GM23248 (cell line): ENCODE results near the gene CCDC85C. TPM values are rescaled to one million over a fixed set of nuclear protein-coding genes. Genes with fewer than 3 reads are reported as not detected.

ENCODE experiments used
- DNase-seq: peaks from one replicate; pipeline ENCODE4 v3.0.0-alpha.2; 2015
- H2AFZ ChIP-seq: fragments of 200-600 bp; sonication (generic); 2 replicates; pipeline ENCODE4 v1.6.1; 2016; ENCODE audit warnings: antibody characterized with exemption
- H3F3A ChIP-seq: fragments of 200-600 bp; sonication (generic); 2 replicates; pipeline ENCODE4 v1.6.1; 2016; ENCODE audit warnings: mild to moderate bottlenecking, antibody characterized with exemption, mixed run types; ENCODE audit not compliant: insufficient read depth
- H3K27ac ChIP-seq: fragments of 200-600 bp; sonication (generic); 2 replicates; pipeline ENCODE4 v1.5.1; 2016; ENCODE audit warnings: mild to moderate bottlenecking
- H3K27me3 ChIP-seq: fragments of 200-600 bp; sonication (generic); replicated peaks from 2 replicates; pipeline ENCODE4 v1.6.1; 2016; ENCODE audit warnings: mild to moderate bottlenecking; ENCODE audit not compliant: insufficient read depth
- H3K36me3 ChIP-seq: fragments of 200-600 bp; sonication (generic); 2 replicates; pipeline ENCODE4 v1.6.1; 2016; ENCODE audit warnings: low read depth, mild to moderate bottlenecking
- H3K4me1 ChIP-seq: fragments of 200-600 bp; sonication (generic); 2 replicates; pipeline ENCODE4 v1.6.1; 2016; ENCODE audit warnings: mild to moderate bottlenecking; ENCODE audit not compliant: insufficient read depth
- H3K4me2 ChIP-seq: fragments of 200-600 bp; sonication (generic); one replicate; pipeline ENCODE4 v1.6.1; 2016; ENCODE audit warnings: mild to moderate bottlenecking; ENCODE audit not compliant: unreplicated experiment
- H3K4me3 ChIP-seq: fragments of 200-600 bp; sonication (generic); 2 replicates; pipeline ENCODE4 v1.5.1; 2016; ENCODE audit warnings: mild to moderate bottlenecking
- H3K79me2 ChIP-seq: fragments of 200-600 bp; sonication (generic); 2 replicates; pipeline ENCODE4 v1.6.1; 2016; ENCODE audit warnings: mild to moderate bottlenecking; ENCODE audit not compliant: insufficient read depth
- H3K9ac ChIP-seq: fragments of 200-600 bp; sonication (generic); 2 replicates; pipeline ENCODE4 v1.6.1; 2016; ENCODE audit warnings: mild to moderate bottlenecking
- H3K9me2 ChIP-seq: fragments of 200-600 bp; sonication (generic); 2 replicates; pipeline ENCODE4 v1.6.1; 2016; ENCODE audit warnings: mixed run types, mild to moderate bottlenecking, moderate library complexity; ENCODE audit not compliant: insufficient read depth
- H3K9me3 ChIP-seq: fragments of 200-600 bp; sonication (generic); one replicate; pipeline ENCODE4 v1.6.1; 2017; ENCODE audit warnings: low read depth
- H4K20me1 ChIP-seq: fragments of 200-600 bp; sonication (generic); 2 replicates; pipeline ENCODE4 v1.6.0; 2016; ENCODE audit not compliant: insufficient read depth
- EZH2 ChIP-seq: fragments of 200-600 bp; sonication (generic); IDR thresholded peaks from 2 replicates; pipeline ENCODE4 v1.6.1; 2018; ENCODE audit warnings: antibody characterized with exemption, mild to moderate bottlenecking; ENCODE audit not compliant: insufficient read depth, poor library complexity, severe bottlenecking
- EZH2phosphoT487 ChIP-seq: fragments of 200-600 bp; sonication (generic); IDR thresholded peaks from 2 replicates; pipeline ENCODE4 v1.6.1; 2018; ENCODE audit warnings: antibody characterized with exemption, moderate library complexity, mild to moderate bottlenecking, low read depth; ENCODE audit not compliant: insufficient read depth
- WGBS, 2 experiments: methylation state at CpG; one replicate each; pipeline ENCODE4 v1.1.6; 2015 to 2017; ENCODE audit warnings: low lambda C conversion rate in 2 of 2, low coverage in 1 of 2; ENCODE audit errors: missing lambda C conversion rate in 2 of 2; 5-methylcytosine and 5-hydroxymethylcytosine counted together
- in situ Hi-C: fragments of 300-500 bp; cut with MboI; formaldehyde crosslinking; loops from 2 replicates; pipeline ENCODE4 v1.15.0; 2020
- polyA plus RNA-seq: library from polyadenylated mRNA; unstranded; fragments of >200 nt; fragmentation: Nextera tagmentation; extraction: Ambion mirVana; gene quantifications from 2 replicates; pipeline ENCODE4 v1.2.1, GENCODE V29; 2016
- total RNA-seq: library from RNA; depleted of rRNA; stranded (reverse); fragments of >200 nt; shearing (Covaris generic); gene quantifications from 2 replicates; pipeline ENCODE4 v1.2.3, GENCODE V29; 2014

CCDC85C gene
- total and polyA plus RNA-seq, 2 experiments from 2014 or later: 0.68 to 11.0 TPM

DNA sequence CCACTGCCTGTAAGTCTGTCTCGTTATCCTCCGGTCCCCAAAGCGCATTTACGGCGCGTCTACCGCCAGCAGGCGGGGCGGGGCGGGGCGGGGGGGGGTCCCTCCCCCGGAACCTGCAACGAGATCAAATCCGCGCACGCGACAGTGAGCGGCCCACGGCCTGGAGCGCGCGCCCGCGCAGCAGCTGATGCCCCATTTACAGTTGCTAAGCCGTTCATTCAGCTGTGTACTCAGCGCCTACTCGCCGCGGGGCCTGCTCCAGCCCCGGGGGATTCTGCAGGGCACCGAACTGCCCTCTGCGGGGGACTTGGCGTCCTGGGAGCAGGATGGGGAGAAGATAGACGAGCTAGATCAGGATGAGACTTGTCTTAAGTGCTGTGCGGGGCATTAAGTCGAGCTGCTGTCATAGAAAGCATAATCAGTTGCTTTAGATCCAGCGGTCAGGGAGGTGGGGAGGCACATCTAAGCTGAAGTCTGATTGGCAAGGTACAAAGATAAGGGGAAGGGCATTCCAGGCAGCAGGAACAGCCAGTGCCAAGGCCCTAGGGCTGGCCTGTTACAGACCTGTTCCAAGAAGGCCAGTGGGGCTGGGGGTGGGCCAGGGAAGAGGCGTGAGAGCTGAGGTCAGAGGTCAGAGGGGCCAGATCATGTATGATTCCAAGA lies 1.4 kb upstream of the CCDC85C start:
- Histone ChIP-seq H3K27ac (peak overlapping the region; percentile 48), H3K4me3 (peak overlapping the region; percentile 90), H3K9me2 (no peaks in the 10 kb centered on the region), H4K20me1 (no peaks in the 10 kb centered on the region), H3K9me3 (no peaks in the 10 kb centered on the region), H3K4me2 (peak overlapping the region; percentile 86), H2AFZ (peak overlapping the region; percentile 87), H3K79me2 (peaks cover 12% of the 10 kb centered on the region), H3K4me1 (peaks cover 12% of the 10 kb centered on the region), H3K9ac (peak overlapping the region; percentile 80), H3K36me3 (no peaks in the 10 kb centered on the region), H3F3A (no peaks in the 10 kb centered on the region), H3K27me3 (no peaks in the 10 kb centered on the region)
- no peak for TF ChIP-seq EZH2
- TF ChIP-seq EZH2phosphoT487: no peak
- 5 to 11% methylated on average over 23 to 38 of the region's 38 CpGs for WGBS, 2 experiments
- peak; percentile 82 for DNase-seq
- in situ Hi-C loops: no loop called here

DNA sequence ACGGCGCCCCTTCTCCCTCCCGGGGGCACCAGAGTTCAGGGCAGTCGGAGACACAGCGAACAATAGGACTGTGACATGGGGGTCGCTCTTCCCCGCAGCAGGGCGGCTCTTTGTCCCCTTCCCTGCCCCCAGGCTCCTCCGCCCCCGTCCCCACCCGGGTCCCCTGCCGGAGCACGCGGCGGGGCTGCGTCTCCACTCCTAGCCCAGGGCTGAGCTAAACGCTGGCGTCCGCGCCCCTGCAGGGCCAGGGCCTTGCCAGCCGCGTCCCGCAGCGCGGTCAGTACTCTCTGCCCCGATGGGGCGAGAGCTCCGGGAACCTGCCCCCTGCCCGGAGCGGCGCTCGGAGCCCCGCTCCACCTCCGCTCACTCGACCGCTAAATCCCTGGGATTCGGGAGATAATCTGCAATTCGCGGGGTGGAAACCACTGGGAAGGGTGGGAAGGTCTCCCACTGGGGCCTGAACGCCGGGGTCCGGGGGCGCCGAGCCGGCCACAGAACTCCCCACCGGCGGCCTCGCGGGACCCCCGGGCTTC lies 825 bp upstream of the CCDC85C start:
- no peaks in the 10 kb centered on the region for H3K9me2 ChIP-seq
- H2AFZ ChIP-seq: peak overlapping the region; percentile 87
- 0% methylated on average over 37 to 43 of the region's 50 CpGs for WGBS, 2 experiments
- peak overlapping the region; percentile 86 for H3K4me2 ChIP-seq
- H3K4me3 ChIP-seq: peak overlapping the region; percentile 90
- peak overlapping the region; percentile 80 for H3K9ac ChIP-seq
- no peaks in the 10 kb centered on the region for H3K36me3 ChIP-seq
- H3F3A ChIP-seq: no peaks in the 10 kb centered on the region
- DNase-seq: peak; percentile 77
- in situ Hi-C loops: no loop called here
- H3K9me3 ChIP-seq: no peaks in the 10 kb centered on the region
- H3K27ac ChIP-seq: peak overlapping the region; percentile 48
- H3K4me1 ChIP-seq: peaks cover 12% of the 10 kb centered on the region
- no peaks in the 10 kb centered on the region for H4K20me1 ChIP-seq
- peaks cover 18% of the 10 kb centered on the region for H3K79me2 ChIP-seq
- H3K27me3 ChIP-seq: no peaks in the 10 kb centered on the region
- no peak for TF ChIP-seq EZH2phosphoT487
- TF ChIP-seq EZH2: no peak

DNA sequence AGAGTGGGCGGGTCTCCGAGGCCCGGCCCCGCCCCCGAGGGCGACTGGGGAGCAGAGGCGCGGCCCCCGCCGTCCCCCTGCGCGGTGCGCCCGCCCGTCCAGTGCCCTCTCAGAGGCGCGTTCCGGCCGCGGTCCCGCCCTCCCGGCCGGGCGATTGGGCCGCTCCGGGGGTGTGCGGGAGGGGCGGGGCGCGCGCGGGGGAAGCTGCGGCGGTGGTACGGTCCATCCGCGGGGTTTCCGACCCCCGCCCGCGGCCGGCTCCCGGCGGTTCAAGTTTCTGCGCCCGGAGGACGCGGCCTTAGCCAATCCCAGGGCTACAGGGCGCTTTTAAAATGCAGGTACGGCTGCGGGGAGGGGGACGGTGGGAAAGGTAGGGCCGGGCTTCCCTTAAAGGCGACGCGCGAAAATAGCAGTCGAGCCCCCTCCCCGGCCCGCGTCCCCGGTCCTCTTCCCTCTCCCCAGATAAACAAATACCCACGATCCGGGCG lies 315 bp upstream of the CCDC85C start:
- 0 to 5% methylated on average over 8 to 19 of the region's 65 CpGs for WGBS, 2 experiments
- H3K36me3 ChIP-seq: no peaks in the 10 kb centered on the region
- in situ Hi-C loops: no loop called here
- H3K4me2 ChIP-seq: peak overlapping the region; percentile 86
- H3K9me2 ChIP-seq: no peaks in the 10 kb centered on the region
- peak overlapping the region; percentile 90 for H3K4me3 ChIP-seq
- H3K79me2 ChIP-seq: peaks cover 23% of the 10 kb centered on the region
- H2AFZ ChIP-seq: peak overlapping the region; percentile 87
- peak overlapping the region; percentile 48 for H3K27ac ChIP-seq
- peaks cover 12% of the 10 kb centered on the region for H3K4me1 ChIP-seq
- no peaks in the 10 kb centered on the region for H3K9me3 ChIP-seq
- H3K9ac ChIP-seq: peak overlapping the region; percentile 80
- no peaks in the 10 kb centered on the region for H4K20me1 ChIP-seq
- peak; percentile 98 for DNase-seq
- no peak for TF ChIP-seq EZH2phosphoT487
- no peak for TF ChIP-seq EZH2
- no peaks in the 10 kb centered on the region for H3F3A ChIP-seq
- no peaks in the 10 kb centered on the region for H3K27me3 ChIP-seq

- 45 to 69% methylated on average over 27 to 41 of the region's 53 CpGs for WGBS, 2 experiments
- no peak for DNase-seq
- peaks cover 12% of the 10 kb centered on the region for H3K4me1 ChIP-seq
- H3F3A ChIP-seq: no peaks in the 10 kb centered on the region
- peaks cover 24% of the 10 kb centered on the region for H3K79me2 ChIP-seq
- no peaks in the 10 kb centered on the region for H4K20me1 ChIP-seq
- peak overlapping the region; percentile 64 for H3K4me2 ChIP-seq
- TF ChIP-seq EZH2 (no peak), EZH2phosphoT487 (no peak)
- no peak overlapping the region for H3K27ac ChIP-seq
- no peak overlapping the region for H2AFZ ChIP-seq
- in situ Hi-C loops: no loop called here
- H3K4me3 ChIP-seq: peak overlapping the region; percentile 57
- H3K27me3 ChIP-seq: no peaks in the 10 kb centered on the region
- no peaks in the 10 kb centered on the region for H3K9me3 ChIP-seq
- H3K9me2 ChIP-seq: no peaks in the 10 kb centered on the region
- no peak overlapping the region for H3K9ac ChIP-seq
- H3K36me3 ChIP-seq: no peaks in the 10 kb centered on the region
Observed at GRCh38 chr14:99602788-99603415, 1.1 kb downstream of the CCDC85C start.
